HEK293T (cell line): ENCODE results near the gene CHST12.

ENCODE experiments used
- ARNT ChIP-seq: fragments of 450-650 bp; IDR thresholded peaks from 2 replicates; pipeline ENCODE4 v1.6.1; 2017; ENCODE audit warnings: mild to moderate bottlenecking
- BHLHE40 ChIP-seq: fragments of 450-650 bp; IDR thresholded peaks from 2 replicates; pipeline ENCODE4 v1.6.1; 2016; ENCODE audit warnings: mild to moderate bottlenecking, moderate library complexity, borderline replicate concordance
- CTBP1 ChIP-seq: fragments of 450-650 bp; IDR thresholded peaks from 2 replicates; pipeline ENCODE4 v1.6.1; 2016; ENCODE audit warnings: borderline replicate concordance
- ELF4 ChIP-seq: fragments of 450-650 bp; IDR thresholded peaks from 2 replicates; pipeline ENCODE4 v1.6.1; 2017; ENCODE audit warnings: antibody characterized with exemption
- FOXA1 ChIP-seq: fragments of 450-650 bp; IDR thresholded peaks from 2 replicates; pipeline ENCODE4 v1.6.1; 2016; ENCODE audit warnings: mild to moderate bottlenecking
- FOXK2 ChIP-seq: fragments of 450-650 bp; IDR thresholded peaks from 2 replicates; pipeline ENCODE4 v1.6.1; 2016; ENCODE audit warnings: mild to moderate bottlenecking
- HDGF ChIP-seq: fragments of 450-650 bp; IDR thresholded peaks from 2 replicates; pipeline ENCODE4 v1.6.1; 2017; ENCODE audit warnings: antibody characterized with exemption, borderline replicate concordance
- LEF1 ChIP-seq: fragments of 450-650 bp; IDR thresholded peaks from 2 replicates; pipeline ENCODE4 v1.6.1; 2017; ENCODE audit warnings: mild to moderate bottlenecking, borderline replicate concordance
- NFRKB ChIP-seq: fragments of 450-650 bp; IDR thresholded peaks from 2 replicates; pipeline ENCODE4 v1.6.1; 2016; ENCODE audit warnings: mild to moderate bottlenecking, moderate library complexity
- SP1 ChIP-seq: fragments of 450-650 bp; IDR thresholded peaks from 2 replicates; pipeline ENCODE4 v1.6.1; 2017
- SUZ12 ChIP-seq: fragments of 450-650 bp; IDR thresholded peaks from 2 replicates; pipeline ENCODE4 v1.6.1; 2016; ENCODE audit warnings: mild to moderate bottlenecking
- TARDBP ChIP-seq: fragments of 450-650 bp; IDR thresholded peaks from 2 replicates; pipeline ENCODE4 v1.6.1; 2016
- ZNF384 ChIP-seq: fragments of 450-650 bp; IDR thresholded peaks from 2 replicates; pipeline ENCODE4 v1.6.1; 2016

GRCh38 chr7:2403014-2403717 lies at the start of gene CHST12:
- TF ChIP-seq ELF4 (peak; percentile 10; the same call in 1 of the 2 replicates), NFRKB (no peak), SP1 (no peak), ZNF384 (no peak), CTBP1 (no peak), FOXA1 (no peak), ARNT (no peak), BHLHE40 (no peak), SUZ12 (no peak), HDGF (no peak), TARDBP (no peak), LEF1 (no peak), FOXK2 (no peak)
